GM23338 (cell line): ENCODE data around the gene TWIST2. TPM values are rescaled to one million over a fixed set of nuclear protein-coding genes. Genes with fewer than 3 reads are reported as not detected.
A peak's percentile ranks its signal among the peaks of the same experiment; 100 is the strongest.

Experiments
- ATAC-seq: fragments of 200-7000 bp; cut with Tn5 transposase; 3 replicates; pipeline ENCODE4 v1.9.1; 2020
- DNase-seq: peaks from one replicate; pipeline ENCODE4 v3.0.0-alpha.2; 2015; ENCODE audit warnings: low spot score
- H2AFZ ChIP-seq: fragments of 200-600 bp; sonication (generic); 2 replicates; pipeline ENCODE4 v1.8.0; 2016; ENCODE audit warnings: antibody characterized with exemption, mild to moderate bottlenecking, moderate library complexity
- H3F3A ChIP-seq: fragments of 200-600 bp; sonication (generic); replicated peaks from 2 replicates; pipeline ENCODE4 v1.8.0; 2017; ENCODE audit warnings: antibody characterized with exemption, mixed run types, low read depth
- H3K27ac ChIP-seq: fragments of 200-600 bp; sonication (generic); 2 replicates; pipeline ENCODE4 v1.6.1; 2016; ENCODE audit warnings: low read depth
- H3K27me3 ChIP-seq: fragments of 200-600 bp; sonication (generic); 2 replicates; pipeline ENCODE4 v1.8.0; 2016; ENCODE audit warnings: mild to moderate bottlenecking, mixed run types, moderate library complexity; ENCODE audit not compliant: insufficient read depth
- H3K36me3 ChIP-seq: fragments of 200-600 bp; sonication (generic); 2 replicates; pipeline ENCODE4 v1.8.0; 2016; ENCODE audit warnings: mild to moderate bottlenecking; ENCODE audit not compliant: insufficient read depth
- H3K4me1 ChIP-seq: fragments of 200-600 bp; sonication (generic); 2 replicates; pipeline ENCODE4 v1.8.0; 2016; ENCODE audit warnings: mild to moderate bottlenecking, moderate library complexity; ENCODE audit not compliant: insufficient read depth
- H3K4me2 ChIP-seq: fragments of 200-600 bp; sonication (generic); 2 replicates; pipeline ENCODE4 v1.7.1; 2017; ENCODE audit warnings: mixed run types
- H3K4me3 ChIP-seq: fragments of 200-600 bp; sonication (generic); 2 replicates; pipeline ENCODE4 v1.6.1; 2016; ENCODE audit warnings: mixed run types
- H3K79me2 ChIP-seq: fragments of 200-600 bp; sonication (generic); replicated peaks from 2 replicates; pipeline ENCODE4 v1.8.0; 2017; ENCODE audit warnings: mild to moderate bottlenecking; ENCODE audit not compliant: insufficient read depth
- H3K9me2 ChIP-seq: fragments of 200-600 bp; sonication (generic); 2 replicates; pipeline ENCODE4 v1.8.0; 2017; ENCODE audit not compliant: insufficient read depth
- H4K20me1 ChIP-seq: fragments of 200-600 bp; sonication (generic); replicated peaks from 2 replicates; pipeline ENCODE4 v1.8.0; 2017; ENCODE audit warnings: mild to moderate bottlenecking; ENCODE audit not compliant: insufficient read depth
- H3K27ac Mint-ChIP-seq: 2 replicates; pipeline ENCODE4 v1.8.0; 2020; ENCODE audit warnings: inconsistent platforms, mild to moderate bottlenecking, moderate library complexity, mixed read lengths
- H3K27me3 Mint-ChIP-seq: 3 replicates; pipeline ENCODE4 v1.8.0; 2022; ENCODE audit warnings: low read depth, mild to moderate bottlenecking, moderate library complexity, mixed read lengths, inconsistent platforms; ENCODE audit not compliant: insufficient read depth, poor library complexity
- H3K36me3 Mint-ChIP-seq: 3 replicates; pipeline ENCODE4 v1.8.0; 2021; ENCODE audit warnings: low read depth, mild to moderate bottlenecking, inconsistent platforms, moderate library complexity, mixed read lengths
- H3K4me1 Mint-ChIP-seq: 3 replicates; pipeline ENCODE4 v1.8.0; 2020; ENCODE audit warnings: mild to moderate bottlenecking, inconsistent platforms, mixed read lengths
- H3K4me3 Mint-ChIP-seq: 3 replicates; pipeline ENCODE4 v1.8.0; 2021; ENCODE audit warnings: moderate library complexity, mild to moderate bottlenecking, inconsistent platforms, mixed read lengths
- H3K9me3 Mint-ChIP-seq: 3 replicates; pipeline ENCODE4 v1.8.0; 2020; ENCODE audit warnings: moderate library complexity, mild to moderate bottlenecking, inconsistent platforms, mixed read lengths
- EZH2 ChIP-seq: fragments of 200-600 bp; sonication (generic); IDR thresholded peaks from one replicate; pipeline ENCODE4 v1.8.0; 2017; ENCODE audit warnings: antibody characterized with exemption, mild to moderate bottlenecking, low read depth; ENCODE audit not compliant: unreplicated experiment
- EZH2phosphoT487 ChIP-seq: fragments of 200-600 bp; sonication (generic); IDR thresholded peaks from one replicate; pipeline ENCODE4 v1.8.1; 2018; ENCODE audit warnings: antibody characterized with exemption; ENCODE audit not compliant: unreplicated experiment
- POLR2AphosphoS5 ChIP-seq: IDR thresholded peaks from 2 replicates; pipeline ENCODE4 v1.6.1; 2016; ENCODE audit warnings: antibody characterized with exemption, low read depth
- REST ChIP-seq: IDR thresholded peaks from one replicate; pipeline ENCODE4 v1.6.1; 2018; ENCODE audit warnings: antibody characterized with exemption; ENCODE audit not compliant: unreplicated experiment
- STAT1 ChIP-seq: IDR thresholded peaks from one replicate; pipeline ENCODE4 v1.6.1; 2016; ENCODE audit warnings: antibody characterized with exemption; ENCODE audit not compliant: unreplicated experiment
- ZNF331 ChIP-seq: fragments of 250-450 bp; sonication (Bioruptor Pico); IDR thresholded peaks from 2 replicates; pipeline ENCODE4 v1.5.0; 2020; ENCODE audit warnings: low read depth, mild to moderate bottlenecking, moderate library complexity
- polyA plus RNA-seq: library from polyadenylated mRNA; unstranded; fragments of >200 nt; fragmentation: Nextera tagmentation; extraction: Ambion mirVana; gene quantifications from 2 replicates; pipeline ENCODE4 v1.2.1, GENCODE V29; 2016
- total RNA-seq: library from RNA; depleted of rRNA; stranded (reverse); fragments of >200 nt; shearing (Covaris generic); gene quantifications from 2 replicates; pipeline ENCODE4 v1.2.3, GENCODE V29; 2014

TWIST2 gene
- total and polyA plus RNA-seq, 2 experiments from 2014 or later = 7.0 to 12.5 TPM

- peaks cover 65% of the 10 kb centered on the region for H3K27me3 Mint-ChIP-seq
- H3K27ac Mint-ChIP-seq = no peak overlapping the region
- Histone ChIP-seq H3F3A (no peaks in the 10 kb centered on the region), H3K79me2 (peaks cover 4% of the 10 kb centered on the region; the same call in 1 of the 2 replicates), H3K4me1 (peaks cover 11% of the 10 kb centered on the region), H3K27me3 (peaks cover 84% of the 10 kb centered on the region), H3K36me3 (no peaks in the 10 kb centered on the region), H3K9me2 (no peaks in the 10 kb centered on the region), H4K20me1 (peaks cover 21% of the 10 kb centered on the region), H3K4me3 (peak overlapping the region; percentile 66), H3K27ac (no peak overlapping the region), H2AFZ (peak overlapping the region; percentile 96), H3K4me2 (peak overlapping the region; percentile 89)
- no peaks in the 10 kb centered on the region; the same call in 2 of the 3 replicates for H3K36me3 Mint-ChIP-seq
- DNase-seq (no peak), ATAC-seq (peak; percentile 20)
- TF ChIP-seq EZH2phosphoT487 (peak; percentile 9), ZNF331 (CRISPR knock-in tag) (no peak), POLR2AphosphoS5 (no peak), REST (no peak), EZH2 (peak; percentile 60)
- no peaks in the 10 kb centered on the region for H3K9me3 Mint-ChIP-seq
- H3K4me3 Mint-ChIP-seq = peak overlapping the region; percentile 61
- H3K4me1 Mint-ChIP-seq = peaks cover 10% of the 10 kb centered on the region
These were observed 1.6 kb upstream of the TWIST2 start for GRCh38 chr2:238846378-238846627.

GRCh38 chr2:238846628-238847418 lies 1.1 kb upstream of the TWIST2 start:
- peak overlapping the region; percentile 96 for H2AFZ ChIP-seq
- Mint-ChIP-seq H3K4me1 (peaks cover 10% of the 10 kb centered on the region), H3K27me3 (peaks cover 65% of the 10 kb centered on the region), H3K9me3 (no peaks in the 10 kb centered on the region), H3K27ac (no peak overlapping the region), H3K4me3 (peak overlapping the region; percentile 61), H3K36me3 (no peaks in the 10 kb centered on the region; the same call in 2 of the 3 replicates)
- no peaks in the 10 kb centered on the region for H3F3A ChIP-seq
- peak; percentile 53 for ATAC-seq
- H3K27me3 ChIP-seq = peaks cover 89% of the 10 kb centered on the region
- TF ChIP-seq POLR2AphosphoS5 (no peak), EZH2 (peak; percentile 55), EZH2phosphoT487 (peak; percentile 15), STAT1 (no peak)
- H3K79me2 ChIP-seq = peaks cover 4% of the 10 kb centered on the region; the same call in 1 of the 2 replicates
- H3K4me3 ChIP-seq = peak overlapping the region; percentile 66
- peaks cover 26% of the 10 kb centered on the region for H4K20me1 ChIP-seq
- H3K36me3 ChIP-seq = no peaks in the 10 kb centered on the region
- H3K27ac ChIP-seq = no peak overlapping the region
- H3K4me1 ChIP-seq = peaks cover 11% of the 10 kb centered on the region
- DNase-seq = peak; percentile 64
- peak overlapping the region; percentile 89 for H3K4me2 ChIP-seq
- no peaks in the 10 kb centered on the region for H3K9me2 ChIP-seq
